ENCODE data around the gene RASAL2.
"Not testable (repeated sequence)": the region's sequence is repeated elsewhere in the genome, so short reads cannot be mapped to it uniquely, and the experiment has no call there.

The RASAL2 gene

DNA sequence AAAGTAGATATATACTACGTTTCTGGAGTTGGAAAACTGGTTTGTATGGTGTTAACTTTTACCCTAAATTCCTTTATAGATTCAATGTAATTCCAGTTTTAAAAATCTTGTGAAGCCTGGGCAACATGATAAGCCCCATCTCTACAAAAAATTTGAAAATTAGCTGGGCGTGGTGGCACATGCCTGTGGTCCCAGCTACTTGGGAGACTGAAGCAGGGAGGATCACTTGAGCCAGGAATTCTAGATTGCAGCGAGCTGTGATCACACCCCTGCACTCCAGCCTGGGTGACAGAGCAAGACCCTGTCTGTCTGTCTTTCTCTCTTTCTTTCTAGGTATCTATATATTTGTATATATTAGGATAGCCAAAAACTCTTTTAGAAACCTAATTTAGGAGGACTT lies 260.9 kb downstream of the RASAL2 start:
- DNase-seq, result no peak

GRCh38 chr1:178356299-178356698 lies 262.4 kb downstream of the RASAL2 start:
- DNase-seq, result no peak

DNA sequence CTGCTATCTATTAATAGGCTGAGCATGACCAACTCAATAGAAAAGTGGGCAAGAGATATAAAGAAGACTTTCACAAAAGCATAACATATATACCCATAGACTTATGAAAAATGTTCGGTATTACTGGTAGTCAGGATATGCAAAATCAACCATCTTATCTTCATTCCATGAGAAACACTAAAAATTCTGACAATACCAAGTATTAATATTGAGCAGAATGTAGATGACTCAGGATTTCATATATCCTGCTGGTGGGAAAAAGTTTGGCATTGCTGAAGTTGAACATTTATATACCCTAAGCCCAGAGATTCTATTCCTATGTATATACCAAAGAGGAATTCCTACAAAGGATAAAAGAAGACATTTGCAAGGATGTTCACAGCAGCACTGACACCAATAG lies 264.6 kb downstream of the RASAL2 start:
- DNase-seq, result no peak

DNA sequence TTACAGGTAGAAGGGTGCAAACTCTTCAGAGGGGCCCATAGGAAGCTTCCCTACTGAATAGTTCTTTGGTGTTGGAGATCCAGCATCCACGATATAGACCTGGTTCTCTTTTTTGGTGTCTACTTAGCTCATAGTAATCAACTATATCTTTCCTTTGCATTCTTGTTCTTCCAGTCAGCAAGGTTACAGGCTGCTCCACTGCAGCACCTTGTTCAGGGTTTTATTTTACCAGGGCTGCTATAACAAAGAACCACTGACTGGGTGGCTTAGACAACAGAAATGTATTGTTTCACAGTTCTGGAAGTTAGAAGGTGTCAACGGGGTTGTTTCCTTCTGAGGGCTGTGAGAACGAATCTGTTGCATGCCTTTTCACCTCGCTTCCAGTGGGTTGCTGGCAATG lies 266.5 kb downstream of the RASAL2 start:
- DNase-seq, result no peak

DNA sequence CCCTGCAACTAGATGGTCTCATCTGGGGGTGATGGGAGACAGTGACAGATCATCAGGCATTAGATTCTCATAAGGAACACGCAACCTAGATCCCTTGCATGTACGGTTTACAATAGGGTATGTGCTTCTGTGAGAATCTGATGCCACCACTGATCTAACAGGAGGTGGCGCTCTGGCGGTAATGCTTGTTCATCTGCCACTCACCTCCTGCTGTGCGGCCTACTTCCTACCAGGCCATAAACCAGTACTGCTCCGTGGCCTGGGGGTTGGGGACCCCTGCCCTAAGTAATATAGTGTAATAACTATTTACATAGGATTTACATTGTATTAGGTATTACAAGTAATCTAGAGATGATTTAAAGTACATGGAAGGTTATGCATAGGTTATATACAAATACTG lies 267.9 kb downstream of the RASAL2 start:
- DNase-seq, result no peak

- no peak for DNase-seq
These were observed 268.8 kb downstream of the RASAL2 start for GRCh38 chr1:178362747-178363146.

DNA sequence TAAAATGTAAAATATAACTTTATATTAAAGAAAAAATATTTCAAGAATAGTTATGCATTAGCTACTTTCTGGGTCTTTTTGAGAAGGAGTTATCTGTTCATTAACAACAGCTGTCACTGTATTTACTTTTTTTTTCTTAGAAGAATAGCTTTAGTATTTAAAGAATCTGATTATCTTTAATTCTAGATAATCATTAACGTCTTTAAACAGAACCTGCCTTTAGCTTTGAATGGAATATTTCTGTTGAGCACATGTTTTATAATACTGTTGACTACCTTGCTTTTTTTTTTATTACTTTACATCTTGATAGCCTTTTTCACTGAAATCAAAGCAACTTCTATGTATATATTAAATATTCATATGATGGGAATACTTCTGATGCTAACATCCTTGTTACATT lies 270.9 kb downstream of the RASAL2 start:
- DNase-seq, result peak; percentile 31

GRCh38 chr1:178367151-178367550 lies 273.2 kb downstream of the RASAL2 start:
- no peak for DNase-seq

GRCh38 chr1:178368208-178368607 lies 274.3 kb downstream of the RASAL2 start:
- no peak for DNase-seq

DNA sequence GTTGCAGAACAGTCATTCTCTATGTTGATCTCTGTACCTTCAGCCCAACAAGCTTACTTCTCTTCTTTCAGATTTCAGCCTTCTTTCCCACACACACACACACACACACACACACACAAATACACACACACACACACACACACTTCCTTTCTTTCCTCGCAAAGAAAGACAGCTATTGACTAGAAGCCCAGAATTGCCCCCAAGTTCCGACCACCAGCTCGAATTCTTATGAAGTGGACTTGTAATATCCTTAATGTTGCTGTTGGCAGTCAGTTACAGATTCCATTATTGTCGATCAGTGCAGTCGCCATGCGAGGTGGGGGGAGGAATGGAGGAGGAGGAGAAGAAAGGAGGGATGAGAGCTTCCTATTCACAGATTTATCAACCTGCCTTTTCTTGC lies 277.3 kb downstream of the RASAL2 start:
- DNase-seq, result peak; percentile 32

- no peak for DNase-seq
These were observed 278.1 kb downstream of the RASAL2 start for GRCh38 chr1:178371933-178372388.

GRCh38 chr1:178374016-178374415 lies 280.1 kb downstream of the RASAL2 start:
- DNase-seq, result no peak

- DNase-seq, result no peak
These were observed 282.1 kb downstream of the RASAL2 start for GRCh38 chr1:178376008-178376407.

GRCh38 chr1:178379807-178380206 lies 285.9 kb downstream of the RASAL2 start:
- no peak for DNase-seq

DNA sequence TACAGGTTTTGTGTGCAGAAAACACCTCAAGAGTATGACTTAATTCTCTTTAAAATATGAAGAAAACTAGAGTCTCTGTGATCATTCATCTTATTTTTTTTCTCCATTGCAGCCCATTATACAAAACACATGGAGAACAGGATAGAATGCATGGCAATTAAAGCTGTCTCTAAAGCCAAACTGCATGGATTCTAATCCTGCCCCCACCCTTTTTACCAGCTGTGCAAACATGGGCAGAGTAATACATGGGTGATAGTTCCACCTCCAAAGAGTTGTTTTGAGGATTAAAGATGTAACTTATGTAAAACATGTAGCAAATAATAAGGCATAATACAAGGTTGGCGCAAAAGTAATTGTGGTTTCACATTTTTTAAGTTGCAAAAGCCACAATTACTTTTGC lies 288.5 kb downstream of the RASAL2 start:
- no peak for DNase-seq

DNA sequence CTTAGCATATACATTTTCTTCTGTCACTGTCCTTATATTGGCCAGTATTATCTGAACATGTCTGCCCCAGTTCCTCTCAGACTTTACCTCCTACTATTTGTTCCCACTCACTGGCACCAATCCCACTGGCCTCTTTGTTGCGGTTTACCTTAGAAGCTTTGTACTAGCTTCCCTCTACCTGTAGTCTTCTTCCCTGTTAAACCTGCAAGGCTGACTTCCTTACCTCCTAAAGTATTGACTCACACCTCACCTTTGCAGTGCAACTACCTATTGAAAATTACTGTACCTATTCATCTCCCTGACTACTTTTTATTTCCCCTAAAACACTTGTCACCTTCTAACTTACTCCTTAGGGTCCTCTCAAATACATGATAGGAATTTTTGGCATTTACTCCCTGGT lies 291.8 kb downstream of the RASAL2 start:
- DNase-seq, result no peak

GRCh38 chr1:178388418-178389145 lies 294.7 kb downstream of the RASAL2 start:
- no peak for DNase-seq

DNA sequence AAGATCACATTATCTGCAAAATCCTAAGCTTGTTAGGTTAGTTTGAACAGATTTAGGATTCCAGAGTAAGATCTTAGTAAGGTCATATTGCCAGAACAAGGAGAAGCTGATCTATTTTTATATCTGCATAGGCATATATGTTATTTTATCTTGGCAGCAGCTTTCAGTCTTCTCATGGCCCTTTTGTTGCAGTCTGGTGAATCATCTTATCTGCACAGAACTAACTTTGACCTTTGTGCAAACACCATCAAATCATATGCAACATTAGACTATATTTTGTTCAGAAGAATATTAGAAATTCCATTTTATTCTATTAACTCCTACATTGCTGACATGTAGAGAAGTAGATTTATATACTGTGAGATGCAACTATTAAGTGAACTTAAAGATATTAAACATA lies 295.5 kb downstream of the RASAL2 start:
- no peak for DNase-seq

DNA sequence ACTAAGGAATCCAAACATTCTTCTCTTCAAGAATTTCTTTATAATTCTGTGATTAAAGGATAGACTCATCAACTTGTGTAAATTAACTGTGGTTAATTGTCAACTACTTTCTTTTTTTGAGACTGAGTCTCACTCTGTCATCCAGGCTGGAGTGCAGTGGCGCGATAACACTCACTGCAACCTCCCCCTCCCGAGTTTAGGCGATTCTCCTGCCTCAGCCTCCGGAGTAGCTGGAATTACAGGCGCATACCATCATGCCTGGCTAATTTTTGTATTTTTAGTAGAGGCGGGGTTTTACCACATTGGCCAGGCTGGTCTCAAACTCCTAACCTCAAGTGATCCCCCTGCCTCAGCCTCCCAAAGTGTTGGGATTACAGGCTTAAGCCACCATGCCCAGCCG lies 296.4 kb downstream of the RASAL2 start:
- not testable (repeated sequence) for DNase-seq

DNA sequence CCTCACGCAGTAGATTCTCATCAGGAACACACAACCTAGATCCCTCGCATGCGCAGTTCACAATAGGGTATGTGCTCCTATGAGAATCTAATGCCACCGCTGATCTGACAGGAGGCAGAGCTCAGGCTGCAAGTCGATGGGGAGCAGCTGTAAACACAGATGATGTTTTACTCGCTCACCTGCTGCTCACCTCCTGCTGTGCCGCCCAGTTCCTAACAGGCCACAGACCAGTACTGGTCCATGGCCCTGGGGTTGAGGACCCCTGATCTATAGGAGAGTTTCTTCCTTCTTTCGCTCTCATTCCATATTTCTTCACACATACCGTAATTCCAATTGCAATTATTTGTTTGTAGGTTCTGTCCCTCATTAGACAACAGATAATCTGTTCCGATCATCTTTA lies 299.5 kb downstream of the RASAL2 start:
- no peak for DNase-seq

DNA sequence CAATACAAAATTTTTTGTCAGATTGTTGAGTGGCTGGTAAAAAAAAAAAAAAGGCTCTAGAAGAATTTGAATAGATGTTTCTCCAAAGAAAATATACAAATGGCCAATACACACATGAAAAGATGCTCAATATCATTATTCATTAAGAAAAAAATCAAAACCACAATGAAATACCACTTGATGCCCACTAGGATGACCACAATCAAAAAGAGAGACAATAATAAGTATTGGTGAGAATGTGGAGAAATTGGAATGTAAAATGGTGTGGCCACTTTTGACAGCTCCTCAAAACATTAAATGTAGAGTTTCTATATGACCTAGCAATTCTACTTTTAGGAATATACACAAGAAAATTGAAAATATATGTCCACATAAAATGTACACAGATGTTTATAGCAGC lies 302.9 kb downstream of the RASAL2 start:
- DNase-seq, result no peak

- DNase-seq, result no peak
These were observed 303.8 kb downstream of the RASAL2 start for GRCh38 chr1:178397678-178398077.

GRCh38 chr1:178399177-178399728 lies 305.3 kb downstream of the RASAL2 start:
- DNase-seq, result no peak

GRCh38 chr1:178405137-178405536 lies 311.2 kb downstream of the RASAL2 start:
- no peak for DNase-seq

DNA sequence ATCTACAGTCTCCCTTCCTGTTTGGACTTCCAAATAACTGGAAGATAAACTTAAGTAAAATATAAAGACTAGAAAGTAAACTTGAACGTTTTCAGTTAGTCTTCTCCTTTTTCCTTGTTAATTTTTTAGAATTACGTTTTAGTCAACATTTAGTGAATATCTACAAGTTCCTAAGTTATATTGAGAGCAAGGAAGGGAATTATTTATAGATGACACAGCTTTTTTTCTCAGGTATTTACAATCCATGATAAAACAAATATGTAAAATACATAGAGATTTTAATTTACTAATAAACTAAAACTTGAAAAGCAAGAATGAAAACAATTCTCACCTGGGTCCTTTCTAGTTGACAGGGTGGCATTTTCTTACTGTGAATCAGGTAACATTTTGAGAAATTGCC lies 313.3 kb downstream of the RASAL2 start:
- DNase-seq, result no peak

Data from kidney glomerular epithelial cell (primary cell).